ENCODE results near the gene RAMP3.

Gene RAMP3

DNA sequence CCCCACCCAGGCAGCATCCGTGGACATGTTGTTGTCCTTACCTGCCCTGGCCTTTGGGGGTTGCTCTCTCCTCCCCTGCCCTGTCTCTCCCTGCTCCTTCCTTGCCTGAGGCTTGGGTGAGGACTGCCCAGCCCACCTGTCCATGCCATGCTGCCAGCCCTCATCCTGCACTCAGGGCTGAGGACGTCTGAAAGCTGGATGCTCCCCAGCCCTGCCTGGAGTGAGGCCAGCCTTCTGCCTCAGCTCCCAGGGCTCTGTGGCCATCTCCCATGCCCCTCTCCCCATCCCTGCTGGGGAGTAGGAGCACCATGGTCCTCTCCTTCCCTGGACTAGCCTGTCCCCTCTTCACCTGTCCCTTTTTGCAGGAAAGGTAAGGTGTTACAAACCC, 68.4 kb downstream of the RAMP3 start:
- DNase-seq, result no peak

DNA sequence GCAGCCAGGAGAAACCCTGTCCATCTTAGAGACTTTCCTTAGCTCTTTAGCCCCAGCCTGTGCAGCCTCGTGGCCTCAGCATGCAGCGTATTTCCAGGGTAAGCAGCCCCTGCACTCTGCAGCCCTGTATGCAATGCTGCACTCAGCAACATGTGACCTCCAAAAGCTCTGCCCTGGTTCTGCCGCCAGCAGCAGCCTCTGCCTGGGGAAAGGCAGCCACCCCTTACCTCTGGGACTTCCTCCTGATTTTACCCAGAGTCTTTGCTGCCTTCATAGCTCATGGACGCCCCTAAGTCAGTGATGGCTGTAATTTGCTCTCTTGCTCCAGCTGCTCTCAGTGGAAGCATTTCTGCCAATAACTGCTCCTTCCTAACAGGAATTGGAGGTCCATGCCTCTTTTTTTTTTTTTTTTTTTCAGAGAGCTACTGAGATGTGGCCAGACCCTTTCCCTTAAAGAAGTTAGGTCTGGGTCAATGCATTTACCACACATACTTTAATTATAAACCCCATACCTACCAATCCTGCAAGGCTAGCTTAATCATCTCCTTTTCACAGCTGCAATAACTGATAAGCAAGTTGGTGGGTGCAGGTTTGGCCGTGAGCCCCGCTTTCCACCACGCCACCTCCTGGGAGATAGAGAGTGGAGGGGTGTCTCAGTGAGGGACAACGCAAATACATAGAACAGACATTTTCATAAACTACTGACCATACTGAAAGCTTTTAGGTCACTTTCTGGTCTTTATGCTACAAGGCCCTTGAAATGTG, 71.7 kb downstream of the RAMP3 start:
- DNase-seq, result no peak

DNA sequence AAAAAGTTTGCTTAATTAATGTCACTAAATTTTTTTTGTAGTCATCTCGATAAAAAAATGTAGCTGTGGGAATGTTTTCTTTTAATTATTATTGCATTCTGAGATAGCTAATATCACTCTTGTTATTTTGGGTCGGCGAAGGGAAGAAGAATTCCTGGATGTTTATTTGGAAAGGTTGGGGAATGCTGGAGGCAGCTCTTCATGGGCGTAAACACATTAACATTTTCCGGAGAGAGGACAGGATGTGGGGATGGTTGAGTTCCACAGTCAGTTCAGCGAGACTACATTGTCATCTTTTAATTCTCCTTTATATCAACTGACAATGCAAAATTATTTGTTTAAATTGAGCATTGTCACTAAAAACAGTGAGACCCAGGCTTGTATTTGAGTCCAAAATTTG, 72.5 kb downstream of the RAMP3 start:
- DNase-seq, result no peak

DNA sequence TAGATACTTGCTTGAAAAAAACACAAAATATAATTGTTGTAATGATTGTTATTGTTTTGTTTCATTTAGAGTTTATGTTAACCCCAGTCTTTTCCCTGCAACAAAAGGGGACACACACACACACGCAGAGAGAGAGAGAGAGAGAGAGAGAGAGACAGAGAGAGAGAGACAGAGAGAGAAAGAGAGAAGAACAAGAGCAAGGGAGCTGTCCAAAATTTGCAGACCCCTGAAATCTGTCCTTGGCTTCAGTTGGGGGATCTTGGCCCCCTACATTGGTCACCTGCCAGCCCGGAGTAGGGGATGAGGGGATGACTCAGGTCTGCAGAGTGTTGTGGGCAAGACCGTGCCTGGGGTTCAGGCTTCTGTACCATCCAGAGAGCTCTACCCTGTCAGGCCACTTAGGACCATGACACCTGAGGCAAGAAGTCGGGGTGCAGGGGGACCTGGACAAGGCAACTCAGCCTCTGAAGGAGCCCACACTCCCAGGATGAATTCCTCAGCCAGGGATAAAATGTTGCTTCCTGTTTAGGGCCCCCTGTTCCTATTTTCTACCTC, 73.1 kb downstream of the RAMP3 start:
- DNase-seq, result no peak

DNA sequence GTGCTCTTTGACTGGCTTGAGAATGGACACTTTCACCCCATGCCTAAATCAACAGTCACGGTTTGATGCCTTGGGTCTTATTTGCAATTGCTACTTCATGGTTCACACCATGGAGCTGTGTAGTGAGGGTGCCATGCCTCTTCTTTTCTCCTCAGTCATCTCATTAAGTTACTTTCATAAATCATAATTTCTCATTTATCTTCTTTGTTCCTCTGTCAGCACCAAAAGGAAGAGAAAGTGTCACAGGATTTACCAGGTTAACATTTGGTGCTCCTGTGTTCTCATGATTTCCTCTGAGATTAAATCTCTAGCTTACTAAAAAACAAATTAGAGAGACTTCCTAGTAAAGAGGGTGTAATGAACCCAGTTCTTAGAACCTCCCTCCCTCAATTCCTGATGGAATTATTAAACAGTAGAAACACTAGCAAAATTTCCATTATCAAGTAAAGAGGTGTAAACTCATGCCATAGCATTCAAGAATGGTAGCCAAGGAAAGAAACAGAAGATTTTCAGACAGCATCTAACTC, 75.7 kb downstream of the RAMP3 start:
- no peak for DNase-seq
